HG03196 (cell line): ENCODE results near the gene ZNF860.

ENCODE experiments used
- ATAC-seq: cut with Tn5 transposase; IDR thresholded peaks from one replicate; pipeline ENCODE4 v1.9.1; 2021; ENCODE audit not compliant: unreplicated experiment

The ZNF860 gene

DNA sequence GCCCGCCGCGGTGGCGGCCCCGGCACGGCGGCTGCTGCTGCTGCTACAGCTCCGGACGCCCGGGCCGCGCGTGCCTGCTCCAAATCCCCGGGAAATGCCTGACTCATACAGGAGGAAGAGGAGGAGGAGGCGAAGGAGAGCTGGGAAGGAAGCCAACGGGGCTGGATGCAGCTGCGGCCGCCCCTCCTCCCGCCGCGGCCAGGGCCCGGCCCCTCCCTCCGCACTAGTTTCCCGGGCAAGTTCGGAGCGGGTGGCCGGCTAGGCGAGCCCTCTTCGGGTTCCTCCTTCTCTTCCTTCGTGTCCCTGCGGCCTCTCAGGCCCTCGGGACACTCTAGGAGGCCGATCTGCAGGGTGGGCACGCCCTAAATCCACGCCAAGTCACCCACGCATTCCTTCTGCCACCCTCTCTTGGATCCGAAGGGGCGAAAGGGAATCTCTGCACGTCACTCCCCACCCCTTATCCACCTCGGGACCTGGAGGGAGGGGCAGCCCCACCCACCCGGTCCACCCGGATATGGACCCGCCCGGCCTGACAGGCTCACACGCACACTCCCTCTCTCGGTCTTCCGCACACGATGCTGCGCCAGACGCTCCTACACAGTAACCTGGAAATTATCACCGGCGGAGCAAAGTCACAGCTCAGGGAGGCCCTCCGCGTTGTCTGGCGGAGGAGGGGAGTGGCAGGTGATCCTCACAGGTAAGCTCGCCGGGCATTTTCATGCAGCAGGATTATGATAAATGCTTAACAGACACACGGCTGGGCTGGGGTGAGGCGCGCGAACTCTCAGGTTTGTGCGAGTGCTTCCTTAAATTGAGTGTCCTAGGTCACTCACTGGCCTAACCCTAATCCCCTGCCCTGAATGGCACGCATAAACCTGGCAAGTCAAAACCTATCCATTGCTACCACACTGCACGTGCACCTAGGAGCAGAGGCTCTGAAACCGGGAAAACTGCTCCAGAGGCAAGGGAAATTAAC, at the start of gene ZNF860, which contains the start of gene OSBPL10:
Gene ZNF860, plus strand, starts transcription at position 545 of the 976 bp plus-strand sequence. CDS start 7,330 bp downstream, outside the sequence.
Gene OSBPL10, minus strand, starts transcription at position 57 of the 976 bp plus-strand sequence. CDS start 83 bp downstream, outside the sequence.
- no peak for ATAC-seq

- ATAC-seq: no peak
Observed at GRCh38 chr3:31932990-31933389, 48.6 kb upstream of the ZNF860 start.

DNA sequence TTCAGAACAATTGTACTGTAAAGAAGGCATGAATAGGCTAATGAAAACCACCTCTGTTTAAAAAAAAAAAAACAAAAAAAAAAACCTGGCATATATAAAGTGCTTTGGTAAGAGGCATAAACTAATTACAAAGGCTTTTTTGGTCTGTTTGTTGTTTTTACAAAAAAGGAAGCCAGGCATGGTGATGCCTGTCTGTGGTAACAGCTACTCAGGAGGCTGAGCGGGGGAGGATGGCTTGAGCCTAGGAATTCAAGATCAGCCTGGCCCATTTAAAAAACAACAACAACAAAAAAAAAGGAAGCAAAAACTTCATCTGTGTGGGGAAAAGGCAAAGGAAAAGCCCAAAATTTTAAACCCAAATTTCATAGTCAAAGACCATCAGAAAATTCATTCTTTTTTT, 47.5 kb upstream of the ZNF860 start:
- ATAC-seq: no peak

- ATAC-seq: no peak
Observed at GRCh38 chr3:31934866-31935265, 46.7 kb upstream of the ZNF860 start.

DNA sequence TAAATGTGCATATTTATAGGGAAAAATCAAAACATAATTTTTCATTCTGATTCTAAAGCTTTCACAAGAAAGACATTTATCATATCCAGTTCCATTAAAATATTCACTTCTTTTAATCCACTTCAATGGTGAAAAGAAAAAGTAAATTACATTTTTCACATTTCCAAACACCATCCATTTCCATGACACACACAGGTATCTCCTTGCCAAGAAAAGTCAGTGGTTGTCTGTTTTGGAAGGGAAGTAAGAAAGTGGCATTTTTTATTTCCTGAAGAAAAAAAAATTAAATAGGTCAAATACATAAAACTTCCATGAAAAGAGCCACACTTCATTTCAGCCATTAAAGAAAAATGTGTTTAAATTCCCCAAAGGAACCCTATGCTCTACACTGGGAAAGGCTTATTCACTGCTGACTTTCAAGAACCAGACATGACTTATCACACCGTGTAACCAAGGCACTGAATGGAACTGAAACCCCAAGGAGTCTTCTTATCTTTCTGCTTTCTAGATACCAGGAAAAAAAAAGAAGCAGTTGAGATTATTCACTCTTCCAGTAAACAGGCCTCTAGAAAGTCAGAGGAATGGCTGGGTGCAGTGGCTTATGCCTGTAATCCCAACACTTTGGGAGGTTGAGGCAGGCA, 45.0 kb upstream of the ZNF860 start:
- ATAC-seq: no peak

DNA sequence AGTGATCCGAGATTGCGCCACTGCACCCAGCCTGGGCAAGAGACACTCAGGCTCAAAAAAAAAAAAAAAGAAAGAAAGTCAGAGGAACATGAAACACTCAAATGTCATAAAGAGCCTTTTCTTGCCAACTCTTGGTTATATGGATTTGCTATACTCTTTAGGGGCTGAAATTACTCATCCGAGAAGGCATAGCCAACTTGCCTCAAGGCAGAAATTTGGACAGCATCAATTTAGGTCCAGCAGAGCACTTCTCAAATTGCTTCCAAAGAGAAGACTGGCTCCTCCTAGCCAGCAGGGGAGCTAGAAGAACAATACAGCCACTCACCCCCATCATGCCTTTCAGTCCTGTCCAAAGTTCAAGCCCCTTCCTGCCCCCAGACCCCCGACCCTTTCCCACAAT, 44.3 kb upstream of the ZNF860 start:
- ATAC-seq: no peak

DNA sequence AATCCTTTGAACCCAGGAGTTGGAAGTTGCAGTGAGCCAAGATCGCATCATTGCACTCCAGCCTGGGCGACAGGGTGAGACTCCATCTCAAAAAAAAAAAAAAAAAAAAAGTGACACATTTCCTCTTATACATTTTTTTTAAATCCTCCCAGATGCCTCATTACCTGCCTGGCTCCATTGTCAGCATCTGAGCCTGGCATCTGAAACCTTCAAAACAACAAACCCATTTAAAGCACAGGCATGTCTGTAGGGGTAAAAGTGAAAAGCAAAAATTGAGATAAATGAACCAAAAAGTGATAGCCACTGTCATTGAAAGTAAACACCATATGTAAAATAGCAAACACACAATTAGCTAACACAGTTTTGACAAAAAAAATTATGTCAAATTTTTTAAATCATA, 39.1 kb upstream of the ZNF860 start:
- ATAC-seq: no peak

- no peak for ATAC-seq
Observed at GRCh38 chr3:31943041-31943440, 38.5 kb upstream of the ZNF860 start.

DNA sequence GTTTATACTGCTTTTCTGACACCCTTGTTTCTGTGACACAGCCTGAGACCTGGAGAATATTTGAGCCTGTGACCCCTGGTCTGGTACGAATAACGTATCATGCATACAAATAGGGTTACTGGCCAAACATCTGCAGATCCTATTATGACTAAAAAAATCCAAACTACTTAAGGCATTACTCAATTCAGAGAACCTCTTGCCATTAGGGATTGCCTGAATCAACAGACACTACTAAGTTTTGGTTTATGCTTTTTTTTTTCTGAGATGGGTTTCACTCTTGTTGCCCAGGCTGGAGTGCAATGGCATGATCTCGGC, 35.9 kb upstream of the ZNF860 start:
- ATAC-seq: no peak

- no peak for ATAC-seq
Observed at GRCh38 chr3:31946484-31947081, 35.0 kb upstream of the ZNF860 start.

DNA sequence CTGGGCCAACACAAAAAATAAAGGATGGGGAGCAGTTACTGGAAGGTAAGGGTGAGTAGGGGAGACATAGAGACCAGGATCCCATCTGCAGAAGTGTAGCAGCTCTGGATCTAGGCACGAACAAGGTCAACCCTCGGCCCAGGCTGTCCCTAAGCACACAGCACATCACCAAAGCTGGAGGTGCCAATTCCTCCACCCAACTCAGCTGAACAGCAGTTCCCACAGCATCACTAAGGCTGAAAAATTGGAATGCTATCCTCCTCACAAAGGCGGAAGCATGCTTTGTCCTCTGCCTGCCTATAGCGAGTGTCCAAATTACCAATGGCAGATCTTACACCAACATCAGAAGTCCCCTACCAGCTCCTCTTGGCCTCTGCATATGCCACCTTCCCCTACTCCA, 34.4 kb upstream of the ZNF860 start:
- ATAC-seq: no peak

DNA sequence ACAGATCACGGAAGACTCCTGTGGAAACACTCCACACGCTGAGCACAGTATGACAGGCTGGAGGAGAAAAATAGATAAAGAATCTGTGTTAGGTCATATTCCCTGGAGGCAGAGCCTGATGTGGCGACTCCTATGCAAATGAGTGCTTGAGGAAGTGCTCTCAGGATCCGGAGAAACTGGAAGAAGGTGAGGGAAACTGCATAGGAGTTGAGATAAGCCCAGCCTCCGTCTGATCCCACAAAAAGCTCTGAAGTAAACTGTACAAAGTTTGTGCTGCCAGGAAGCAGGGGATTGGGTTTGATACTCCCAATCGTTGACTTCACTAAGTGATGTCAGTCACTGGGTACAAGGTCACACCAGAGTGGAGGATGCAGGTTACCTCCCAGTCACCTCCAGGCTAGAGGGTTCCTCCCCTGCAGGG, 33.9 kb upstream of the ZNF860 start:
- no peak for ATAC-seq

- no peak for ATAC-seq
Observed at GRCh38 chr3:31948280-31948679, 33.3 kb upstream of the ZNF860 start.

DNA sequence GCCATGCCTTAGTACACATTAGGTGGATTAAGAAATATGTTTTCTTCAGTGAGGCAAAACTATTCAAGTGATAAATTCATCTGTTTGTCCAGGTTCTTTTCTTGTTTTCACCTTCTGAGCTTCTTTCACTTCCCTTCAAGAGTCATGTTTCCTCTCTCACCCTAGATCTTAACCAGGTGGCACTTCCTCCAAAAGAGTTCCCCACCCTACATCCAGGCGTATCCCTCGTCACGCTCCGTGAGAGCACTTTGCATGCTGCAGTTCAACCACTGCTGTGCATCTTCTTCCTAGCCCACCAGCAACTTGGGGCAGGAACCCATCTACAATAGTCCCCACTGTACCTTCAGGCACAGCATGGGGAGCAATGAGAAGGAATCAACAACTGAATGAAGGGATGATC, 29.3 kb upstream of the ZNF860 start:
- ATAC-seq: peak; percentile 82

DNA sequence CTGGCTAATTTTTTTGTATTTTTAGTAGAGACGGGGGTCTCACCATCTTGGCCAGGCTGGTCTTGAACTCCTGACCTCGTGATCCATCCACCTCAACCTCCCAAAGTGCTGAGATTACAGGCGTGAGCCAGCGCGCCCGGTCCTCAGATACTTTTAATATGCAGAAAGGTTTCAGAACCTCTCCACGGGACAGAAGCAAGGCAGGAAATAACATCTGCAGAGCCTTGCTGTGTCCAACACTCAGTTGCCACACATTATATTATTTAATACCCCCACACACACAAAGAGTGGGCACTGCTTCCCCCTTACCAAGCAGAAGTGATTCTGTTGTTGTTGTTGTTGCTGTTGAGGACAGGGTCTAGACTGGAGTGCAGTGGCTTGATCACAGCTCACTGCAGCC, 28.5 kb upstream of the ZNF860 start:
- ATAC-seq: no peak

DNA sequence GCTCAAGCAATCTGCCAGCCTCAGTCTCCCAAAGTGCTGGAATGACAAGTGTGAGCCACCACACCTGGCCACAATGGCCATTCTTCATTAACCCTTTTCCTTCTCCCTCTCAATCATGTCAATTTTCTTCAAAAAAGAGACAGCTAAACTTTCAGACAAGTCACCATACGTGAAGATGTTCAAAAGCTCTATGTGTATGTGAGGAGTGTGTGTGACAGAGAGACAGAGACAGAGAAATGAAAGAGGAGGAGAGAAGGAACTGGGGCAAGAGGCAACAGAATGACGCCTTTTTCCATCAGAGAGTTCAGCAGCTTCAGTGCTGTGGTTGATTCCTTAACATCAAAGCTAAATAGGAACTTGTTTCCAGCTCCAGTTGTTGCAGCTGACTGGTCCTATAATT, 27.9 kb upstream of the ZNF860 start:
- no peak for ATAC-seq

DNA sequence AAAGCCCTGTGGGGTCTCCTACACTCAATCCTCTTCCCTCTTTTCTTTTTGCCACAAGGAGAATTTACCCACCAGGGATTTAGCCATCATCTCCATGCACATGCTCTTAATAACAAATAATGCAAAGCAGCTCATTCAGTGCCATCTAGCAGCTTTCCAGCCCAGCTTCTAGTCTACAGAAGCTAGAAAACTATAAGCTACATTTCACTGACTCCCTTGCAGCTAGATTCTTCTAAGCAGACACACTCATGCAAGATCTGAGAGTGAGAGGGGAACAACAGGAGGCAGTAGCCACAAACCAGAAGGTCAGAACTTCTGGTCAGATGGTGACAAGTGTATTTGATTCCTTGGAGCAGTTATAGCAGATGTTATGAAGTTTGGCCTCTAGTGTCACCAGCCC, 26.0 kb upstream of the ZNF860 start:
- ATAC-seq: no peak

- ATAC-seq: no peak
Observed at GRCh38 chr3:31957106-31957505, 24.4 kb upstream of the ZNF860 start.

DNA sequence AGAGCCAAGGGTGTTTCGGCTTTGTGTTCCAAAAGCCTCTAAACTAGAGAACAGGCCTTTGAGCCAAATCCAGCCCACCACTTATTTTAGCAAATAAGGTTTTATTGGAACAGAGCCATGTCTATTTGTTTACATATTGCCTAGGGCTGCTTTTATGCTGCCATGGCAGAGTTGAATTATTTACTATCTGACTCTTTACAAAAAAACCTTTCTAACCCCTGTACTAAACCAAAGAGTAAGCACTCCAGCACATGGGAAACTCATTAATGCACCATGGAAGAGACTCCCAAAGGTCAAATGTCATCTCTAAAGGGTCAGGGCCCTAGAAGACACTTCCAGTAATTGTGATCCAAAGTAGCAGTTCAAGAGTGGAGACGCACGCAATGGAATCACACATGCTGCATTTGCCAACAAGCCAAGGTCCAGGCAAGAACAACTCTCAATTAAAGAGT, 22.8 kb upstream of the ZNF860 start:
- ATAC-seq: no peak

DNA sequence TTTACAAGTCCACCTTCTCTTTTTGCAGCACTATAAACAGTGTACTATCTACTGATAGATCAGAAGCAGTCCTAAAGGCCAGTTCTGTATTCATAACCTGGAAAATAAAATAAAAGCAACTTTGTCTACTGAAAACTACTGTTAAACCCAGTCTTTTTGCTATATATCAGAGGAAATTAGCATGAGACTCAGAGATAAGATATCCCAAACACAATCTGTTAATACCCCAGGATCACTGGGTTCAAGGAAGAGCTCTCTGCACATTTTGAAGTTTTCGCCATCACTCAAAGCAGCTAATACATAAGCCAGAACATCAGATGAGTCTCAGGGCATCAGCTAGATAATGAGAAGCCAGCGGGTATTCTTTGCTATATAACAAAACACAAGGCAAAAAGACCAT, 22.3 kb upstream of the ZNF860 start:
- no peak for ATAC-seq

GRCh38 chr3:31959951-31960792, 21.4 kb upstream of the ZNF860 start:
- no peak for ATAC-seq
